ENCODE measurements around the gene TTC33. TPM values are rescaled to one million over a fixed set of nuclear protein-coding genes. Genes with fewer than 3 reads are reported as not detected.

The TTC33 gene
- total RNA-seq, 4 donors from 2014 or later = 11.7 to 22.0 (median 17.7) TPM

- TF ChIP-seq, protein P1, sequence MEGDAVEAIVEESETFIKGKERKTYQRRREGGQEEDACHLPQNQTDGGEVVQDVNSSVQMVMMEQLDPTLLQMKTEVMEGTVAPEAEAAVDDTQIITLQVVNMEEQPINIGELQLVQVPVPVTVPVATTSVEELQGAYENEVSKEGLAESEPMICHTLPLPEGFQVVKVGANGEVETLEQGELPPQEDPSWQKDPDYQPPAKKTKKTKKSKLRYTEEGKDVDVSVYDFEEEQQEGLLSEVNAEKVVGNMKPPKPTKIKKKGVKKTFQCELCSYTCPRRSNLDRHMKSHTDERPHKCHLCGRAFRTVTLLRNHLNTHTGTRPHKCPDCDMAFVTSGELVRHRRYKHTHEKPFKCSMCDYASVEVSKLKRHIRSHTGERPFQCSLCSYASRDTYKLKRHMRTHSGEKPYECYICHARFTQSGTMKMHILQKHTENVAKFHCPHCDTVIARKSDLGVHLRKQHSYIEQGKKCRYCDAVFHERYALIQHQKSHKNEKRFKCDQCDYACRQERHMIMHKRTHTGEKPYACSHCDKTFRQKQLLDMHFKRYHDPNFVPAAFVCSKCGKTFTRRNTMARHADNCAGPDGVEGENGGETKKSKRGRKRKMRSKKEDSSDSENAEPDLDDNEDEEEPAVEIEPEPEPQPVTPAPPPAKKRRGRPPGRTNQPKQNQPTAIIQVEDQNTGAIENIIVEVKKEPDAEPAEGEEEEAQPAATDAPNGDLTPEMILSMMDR (IDR thresholded peaks at IDR 0.05; ENCODE audit: low read depth) = no peak
These were observed 18.9 kb upstream of the TTC33 start for GRCh38 chr5:40774623-40775022.

DNA sequence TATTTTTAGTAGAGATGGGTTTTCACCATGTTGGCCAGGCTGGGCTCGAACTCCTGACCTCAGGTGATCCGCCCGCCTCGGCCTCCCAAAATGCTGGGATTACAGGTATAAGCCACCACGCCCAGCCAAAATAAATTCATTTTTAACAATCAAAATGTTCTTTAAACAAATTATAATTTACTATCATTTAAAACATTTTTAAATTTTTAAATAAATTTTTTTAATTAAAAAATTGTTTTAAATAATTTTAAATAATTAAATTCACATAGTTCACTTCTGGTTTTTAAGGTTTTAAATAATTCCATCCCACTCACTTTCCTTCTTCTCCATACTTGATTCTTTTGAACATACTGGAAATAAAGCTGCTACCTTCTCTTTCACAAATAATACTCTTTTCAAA is 15.0 kb upstream of the TTC33 start:
- TF ChIP-seq, protein P1 (IDR thresholded peaks at IDR 0.05; ENCODE audit: low read depth) = no peak

GRCh38 chr5:40762705-40763104 is 6.9 kb upstream of the TTC33 start:
- TF ChIP-seq, protein P1 (IDR thresholded peaks at IDR 0.05; ENCODE audit: low read depth) = no peak

- TF ChIP-seq, protein P1 (IDR thresholded peaks at IDR 0.05; ENCODE audit: low read depth) = no peak
These were observed 1.6 kb upstream of the TTC33 start for GRCh38 chr5:40757400-40757799.

GRCh38 chr5:40755093-40755406 is 711 bp downstream of the TTC33 start:
- TF ChIP-seq, protein P1 (IDR thresholded peaks at IDR 0.05; ENCODE audit: low read depth) = no peak

DNA sequence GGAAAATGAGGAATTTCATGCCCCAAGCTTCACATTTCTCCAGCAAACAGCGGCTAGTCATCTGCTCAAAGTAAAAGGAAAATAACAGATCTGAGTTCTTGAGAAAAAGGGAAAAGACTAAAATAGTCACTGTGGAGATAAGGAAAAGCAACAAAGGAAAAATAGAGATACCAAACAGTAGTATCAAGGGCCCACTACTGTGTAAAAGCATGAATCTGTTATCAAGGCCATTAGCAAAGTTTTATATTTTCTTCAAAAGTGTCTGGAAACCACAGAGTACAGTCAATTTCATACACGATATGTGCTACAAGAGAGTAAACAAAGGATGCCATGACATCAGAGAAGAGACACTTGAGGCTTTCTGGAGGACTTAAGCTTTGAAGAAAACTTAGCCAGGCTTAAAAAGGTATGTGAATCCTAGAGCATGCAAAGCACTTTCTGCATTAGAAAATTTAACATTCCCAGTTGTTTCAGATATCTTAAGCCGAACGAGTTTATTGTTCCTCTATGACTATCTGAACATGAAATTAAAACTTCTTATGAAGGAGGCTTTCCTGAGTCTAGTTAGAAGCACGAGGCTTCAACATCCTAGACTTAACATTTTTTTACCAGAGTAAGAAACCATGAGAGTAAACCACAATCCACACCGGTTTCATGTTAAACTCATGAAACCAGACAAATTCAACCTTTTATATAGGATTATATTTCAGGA is 1.2 kb downstream of the TTC33 start:
- TF ChIP-seq, protein P1 (IDR thresholded peaks at IDR 0.05; ENCODE audit: low read depth) = no peak

- TF ChIP-seq, protein P1 (IDR thresholded peaks at IDR 0.05; ENCODE audit: low read depth) = no peak
These were observed 9.1 kb downstream of the TTC33 start for GRCh38 chr5:40746703-40747102.

Data from subcutaneous adipose tissue (tissue), 4 donors.